Small intestine (tissue), 7 donors: Measurements from ENCODE around the gene IQCH. TPM values are rescaled to one million over a fixed set of nuclear protein-coding genes. Genes with fewer than 3 reads are reported as not detected.

ENCODE experiments used
- DNase-seq, 2 donors: peaks; one replicate each; pipeline versions ENCODE4 v3.0.0 to v3.0.0-alpha.2; 2013
- FAIRE-seq: peaks from 2 replicates; lab custom pipeline; 2012; peaks lifted over from hg19 to GRCh38; lab: Jason Lieb, UNC
- H3K27ac ChIP-seq, 3 donors: one replicate each; pipeline ENCODE4 v1.5.1; 2013; ENCODE audit warnings: low read length in 2 of 3, mild to moderate bottlenecking in 2 of 3, control low read depth in 1 of 3, inconsistent platforms in 1 of 3, low read depth in 1 of 3, moderate library complexity in 1 of 3
- H3K27me3 ChIP-seq, 3 donors: one replicate each; pipeline ENCODE4 v1.6.1; 2013; ENCODE audit warnings: low read length in 3 of 3, inconsistent platforms in 1 of 3; ENCODE audit not compliant: control insufficient read depth in 3 of 3, insufficient read depth in 3 of 3
- H3K36me3 ChIP-seq, 3 donors: one replicate each; pipeline ENCODE4 v1.6.1; 2013; ENCODE audit warnings: low read length in 3 of 3, inconsistent platforms in 1 of 3, low read depth in 1 of 3, mild to moderate bottlenecking in 1 of 3, moderate library complexity in 1 of 3; ENCODE audit not compliant: control insufficient read depth in 3 of 3, insufficient read depth in 2 of 3
- H3K4me1 ChIP-seq, 3 donors: one replicate each; pipeline ENCODE4 v1.6.1; 2013; ENCODE audit warnings: low read length in 2 of 3, inconsistent platforms in 1 of 3, low read depth in 1 of 3, mild to moderate bottlenecking in 1 of 3, moderate library complexity in 1 of 3; ENCODE audit not compliant: control insufficient read depth in 3 of 3, insufficient read depth in 2 of 3
- H3K4me3 ChIP-seq, 3 donors: one replicate each; pipeline ENCODE4 v1.5.1; 2013; ENCODE audit warnings: low read length in 3 of 3, control low read depth in 1 of 3, inconsistent platforms in 1 of 3, low read depth in 1 of 3, mild to moderate bottlenecking in 1 of 3, moderate library complexity in 1 of 3
- H3K9me3 ChIP-seq, 2 donors: one replicate each; pipeline ENCODE4 v1.6.1; 2013; ENCODE audit warnings: low read depth in 1 of 2, low read length in 1 of 2; ENCODE audit not compliant: control insufficient read depth in 2 of 2, insufficient read depth in 1 of 2
- WGBS, 3 donors: extraction: QIAGEN DNeasy Blood & Tissue Kit; methylation state at CpG; one replicate each; pipeline ENCODE4 v1.1.7; 2013; 5-methylcytosine and 5-hydroxymethylcytosine counted together
- polyA plus RNA-seq, 4 donors: library from polyadenylated mRNA; stranded (reverse) in 3 of 4; unstranded in 1 of 4; fragments of 200-250 nt in 3 of 4; fragments of 120-200 nt in 1 of 4; gene quantifications; one replicate each; pipeline versions ENCODE4 v1.2.1 to v1.2.3, GENCODE V29; 2013
- donor health status: healthy with polysubstance abuse.
- donor health status: control.
- donor health status: control.
- donor health status: Bipolar disorder and iron deficiency.
- donor health status: healthy.

The IQCH gene
- polyA plus RNA-seq, 4 donors: 0.27 to 0.72 (median 0.36) TPM; not detected in 1

DNA sequence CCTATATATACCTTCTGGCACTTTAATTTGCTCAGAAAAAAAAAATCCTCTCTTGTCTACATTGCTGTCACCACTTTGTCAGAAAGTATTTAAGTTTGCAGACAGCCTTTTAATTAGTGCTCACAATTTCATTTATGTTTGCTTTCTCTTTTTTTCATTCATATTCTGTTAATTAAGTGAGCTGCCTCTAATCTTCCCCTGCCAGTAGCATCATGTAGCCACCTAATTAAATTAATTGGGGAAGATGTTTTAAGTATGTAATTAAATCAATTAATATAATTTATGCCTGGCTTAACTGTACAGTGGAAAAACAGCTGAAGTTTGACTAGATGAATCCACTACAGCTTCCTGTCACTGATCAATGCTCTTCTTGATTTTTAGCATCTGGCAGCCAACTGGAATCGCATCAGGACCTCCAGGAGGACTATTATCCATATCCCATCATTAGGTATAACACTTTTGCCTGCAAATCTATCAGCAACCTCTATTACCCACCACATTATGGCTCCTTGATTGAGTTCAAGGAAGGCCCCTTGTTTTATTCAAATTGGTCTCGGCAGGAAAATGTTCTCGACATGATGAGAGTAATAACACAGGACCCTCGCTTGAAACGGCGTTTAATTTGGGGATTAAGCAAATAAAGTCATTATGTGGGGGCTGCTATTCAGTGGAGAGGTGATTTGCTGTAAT is 118.5 kb downstream of the IQCH start:
- FAIRE-seq (no peak), DNase-seq (no peak)
- no peak overlapping the region for H3K27ac ChIP-seq
- H3K4me3 ChIP-seq: no peak overlapping the region
- H3K4me1 ChIP-seq: no peaks in the 10 kb centered on the region
- H3K27me3 ChIP-seq: no peaks in the 10 kb centered on the region
- WGBS, 3 donors: 88 to 89% (median 88%) methylated on average over 6 of the region's 6 CpGs
- H3K9me3 ChIP-seq: no peaks in the 10 kb centered on the region
- no peaks in the 10 kb centered on the region for H3K36me3 ChIP-seq

DNA sequence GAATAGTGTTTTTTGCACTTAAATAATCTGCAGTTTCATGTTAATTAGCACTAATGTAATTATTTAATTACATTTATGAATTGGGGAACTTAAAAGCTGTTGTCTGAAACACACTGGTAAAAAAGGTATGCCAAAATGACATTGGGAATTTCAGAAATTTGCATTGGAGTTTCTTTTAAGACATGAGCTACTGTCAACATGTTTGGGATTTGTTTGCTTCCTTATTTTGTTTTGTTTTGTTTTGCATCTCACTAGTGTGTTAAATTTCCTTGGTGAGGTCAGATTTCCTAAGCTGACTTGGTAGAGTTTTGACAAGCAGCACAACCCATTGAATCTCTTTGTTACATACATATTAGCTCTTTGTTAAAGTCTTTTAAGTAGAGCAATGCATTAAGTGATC is 119.4 kb downstream of the IQCH start:
- no peak for FAIRE-seq
- H3K27ac ChIP-seq: no peak overlapping the region
- DNase-seq: no peak

DNA sequence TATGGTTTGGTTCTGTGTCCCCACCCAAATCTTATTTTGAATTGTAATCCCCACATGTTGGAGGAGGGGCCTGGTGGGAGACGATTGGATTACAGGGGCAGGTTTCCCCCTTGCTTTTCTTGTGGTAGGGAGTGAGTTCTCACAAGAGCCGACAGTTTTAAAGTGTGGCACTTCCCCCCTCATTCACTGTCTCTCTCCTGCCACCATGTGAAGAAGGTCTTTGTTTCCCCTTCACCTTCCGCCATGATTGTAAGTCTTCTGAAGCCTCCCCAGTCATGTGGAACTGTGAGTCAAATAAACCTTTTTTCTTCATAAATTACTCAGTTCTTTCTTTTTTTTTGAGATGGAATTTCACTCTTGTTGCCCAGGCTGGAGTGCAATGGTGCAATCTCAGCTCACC is 124.9 kb downstream of the IQCH start:
- H3K36me3 ChIP-seq: no peaks in the 10 kb centered on the region
- no peak for DNase-seq
- H3K27ac ChIP-seq: no peak overlapping the region
- H3K4me3 ChIP-seq: no peak overlapping the region
- 81 to 90% (median 82%) methylated on average over 3 of the region's 3 CpGs for WGBS, 3 donors
- no peaks in the 10 kb centered on the region for H3K4me1 ChIP-seq
- H3K27me3 ChIP-seq: no peaks in the 10 kb centered on the region
- no peak for FAIRE-seq
- no peaks in the 10 kb centered on the region for H3K9me3 ChIP-seq

More for the DNA sequence above, 119.4 kb downstream of the IQCH start:
- no peaks in the 10 kb centered on the region for H3K4me1 ChIP-seq
- no peaks in the 10 kb centered on the region for H3K36me3 ChIP-seq
- no peak overlapping the region for H3K4me3 ChIP-seq
- no peaks in the 10 kb centered on the region for H3K27me3 ChIP-seq
- no peaks in the 10 kb centered on the region for H3K9me3 ChIP-seq

DNA sequence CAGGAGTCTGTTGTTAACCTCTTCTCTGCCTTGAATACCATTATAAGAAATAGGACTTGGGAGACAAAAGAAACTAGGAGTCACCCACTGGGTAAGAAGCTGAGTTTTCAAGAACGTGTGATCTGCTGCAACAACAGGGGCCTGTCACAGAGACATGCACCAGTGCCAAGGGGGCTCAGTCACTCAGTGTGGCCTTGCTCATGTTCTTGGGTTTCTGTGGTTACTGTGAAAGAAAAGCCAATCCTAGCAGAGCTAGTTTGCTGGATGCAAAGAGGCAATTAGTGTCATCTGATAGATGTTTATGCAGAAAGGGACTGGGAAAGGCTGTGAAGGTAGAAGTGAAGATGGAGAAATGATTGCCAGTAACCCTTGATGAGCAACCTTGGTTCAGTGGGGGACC is 126.3 kb downstream of the IQCH start:
- FAIRE-seq: no peak

DNA sequence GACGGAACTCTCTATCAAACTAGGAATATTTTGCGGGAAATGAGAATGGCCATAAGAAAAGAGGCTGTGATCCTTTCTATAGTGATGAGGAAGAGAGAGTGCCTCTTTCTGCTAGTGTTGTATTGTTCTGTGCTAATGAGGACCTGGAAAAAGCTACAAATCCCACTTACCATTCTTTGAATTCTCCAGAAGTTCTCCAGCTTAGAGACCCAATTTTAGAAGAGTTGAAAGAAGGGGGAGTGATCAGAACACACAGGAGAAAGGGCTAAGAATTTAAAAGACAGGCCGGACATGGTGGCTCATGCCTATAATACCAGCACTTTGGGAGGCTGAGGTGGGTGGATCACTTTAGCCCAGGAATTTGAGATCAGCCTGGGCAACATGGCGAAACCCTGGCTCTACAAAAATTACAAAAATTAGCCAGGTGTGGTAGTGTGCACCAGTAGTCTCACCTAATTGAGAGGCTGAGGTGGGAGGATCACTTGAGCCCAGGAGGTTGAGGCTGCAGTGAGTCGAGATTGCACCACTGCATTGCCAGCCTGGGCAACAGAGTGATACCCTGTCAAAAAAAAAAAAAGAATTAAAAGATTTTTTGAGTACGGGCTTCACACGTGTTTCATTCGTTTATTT is 126.9 kb downstream of the IQCH start:
- Histone ChIP-seq H3K4me1 (no peaks in the 10 kb centered on the region), H3K9me3 (no peaks in the 10 kb centered on the region), H3K27ac (no peak overlapping the region), H3K27me3 (no peaks in the 10 kb centered on the region), H3K4me3 (no peak overlapping the region), H3K36me3 (no peaks in the 10 kb centered on the region)
- WGBS, 3 donors: 89 to 95% (median 92%) methylated on average over 8 of the region's 8 CpGs
- no peak for FAIRE-seq
- DNase-seq: no peak

More for the DNA sequence above, 126.3 kb downstream of the IQCH start:
- WGBS, 3 donors: 59 to 79% (median 69%) methylated on average over 1 of the region's 1 CpG
- Histone ChIP-seq H3K36me3 (no peaks in the 10 kb centered on the region), H3K9me3 (no peaks in the 10 kb centered on the region), H3K4me1 (no peaks in the 10 kb centered on the region), H3K4me3 (no peak overlapping the region), H3K27ac (no peak overlapping the region), H3K27me3 (no peaks in the 10 kb centered on the region)
- no peak for DNase-seq

DNA sequence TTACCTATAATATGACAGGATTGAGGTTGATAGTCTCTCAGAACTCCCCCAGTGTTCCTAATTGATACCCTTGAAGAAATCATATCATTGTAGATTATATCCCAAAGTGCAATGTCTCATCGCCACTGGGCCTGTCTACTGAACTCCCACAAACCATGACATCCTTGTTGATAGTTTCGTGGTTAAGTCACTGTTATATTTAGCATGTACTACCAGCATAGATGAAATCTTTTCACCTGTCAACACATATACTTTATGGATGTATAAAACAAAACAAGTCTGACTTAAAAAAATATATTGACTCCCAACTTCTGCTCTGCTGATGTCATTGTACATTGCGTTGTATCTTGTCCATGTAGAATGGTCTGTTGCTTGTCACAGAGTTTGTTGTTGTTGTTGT is 128.1 kb downstream of the IQCH start:
- Histone ChIP-seq H3K27ac (no peak overlapping the region), H3K9me3 (no peaks in the 10 kb centered on the region), H3K27me3 (no peaks in the 10 kb centered on the region), H3K4me1 (no peaks in the 10 kb centered on the region), H3K36me3 (no peaks in the 10 kb centered on the region), H3K4me3 (no peak overlapping the region)
- WGBS, 3 donors: 90 to 95% (median 91%) methylated on average over 3 of the region's 3 CpGs
- no peak for FAIRE-seq
- DNase-seq: no peak

DNA sequence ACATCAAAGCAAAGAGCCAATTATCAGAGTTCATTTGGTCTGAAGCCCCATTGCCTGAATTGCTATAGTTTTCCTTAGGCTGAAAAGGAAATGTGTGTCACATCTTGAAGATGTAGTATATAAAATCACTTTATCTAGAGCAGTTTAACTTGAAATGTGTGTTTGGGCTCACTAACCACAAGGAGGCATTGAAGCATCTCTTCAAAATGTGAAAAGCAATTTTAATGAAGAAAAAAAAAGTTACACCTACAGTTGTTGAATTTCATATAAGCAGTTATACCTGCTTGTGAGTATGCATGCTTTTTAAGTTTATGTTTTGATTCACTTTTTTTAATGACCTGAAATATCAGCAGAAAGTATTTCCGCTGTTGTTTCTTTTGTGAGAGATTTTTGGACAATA is 129.3 kb downstream of the IQCH start:
- FAIRE-seq: no peak
- no peaks in the 10 kb centered on the region for H3K4me1 ChIP-seq
- no peak overlapping the region for H3K4me3 ChIP-seq
- H3K9me3 ChIP-seq: no peaks in the 10 kb centered on the region
- 93 to 97% (median 95%) methylated on average over 1 of the region's 1 CpG for WGBS, 3 donors
- no peak for DNase-seq
- no peaks in the 10 kb centered on the region for H3K36me3 ChIP-seq
- no peaks in the 10 kb centered on the region for H3K27me3 ChIP-seq
- no peak overlapping the region for H3K27ac ChIP-seq

DNA sequence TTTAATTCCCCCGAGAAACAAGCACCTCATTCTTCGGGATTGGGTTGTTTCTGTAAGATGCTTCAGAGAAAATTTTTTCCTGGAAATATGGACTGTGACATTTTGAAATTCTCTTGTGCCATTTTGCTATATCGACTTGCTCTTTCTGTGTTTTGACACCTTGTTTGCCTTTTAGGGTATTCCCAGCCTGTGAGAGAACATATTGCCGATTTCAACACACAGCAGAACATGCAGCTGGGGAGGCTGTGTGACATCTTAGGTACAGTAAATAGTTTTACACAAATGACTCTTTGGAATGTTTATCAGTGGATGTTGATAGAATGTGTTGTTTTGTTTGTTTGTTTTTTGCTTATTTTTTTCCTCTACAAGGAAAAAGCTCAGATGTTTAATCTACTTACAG is 130.2 kb downstream of the IQCH start:
- no peak for FAIRE-seq
- Histone ChIP-seq H3K36me3 (no peaks in the 10 kb centered on the region), H3K9me3 (no peaks in the 10 kb centered on the region), H3K4me3 (no peak overlapping the region), H3K4me1 (no peaks in the 10 kb centered on the region), H3K27ac (no peak overlapping the region), H3K27me3 (no peaks in the 10 kb centered on the region)
- WGBS, 3 donors: 81 to 85% (median 81%) methylated on average over 4 of the region's 4 CpGs
- no peak for DNase-seq
